NCI-H82 (cell line): ENCODE measurements around the gene CPA4.
A peak's percentile ranks its signal among the peaks of the same experiment; 100 is the strongest.

ENCODE experiments used
- DNase-seq: peaks from one replicate; lab custom pipeline; 2025; lab: John Stamatoyannopoulos, UW

The CPA4 gene

GRCh38 chr7:130365511-130366441 lies 72.8 kb downstream of the CPA4 start:
- peak; percentile 88 for DNase-seq

GRCh38 chr7:130366564-130366963 lies 73.6 kb downstream of the CPA4 start:
- no peak for DNase-seq

DNA sequence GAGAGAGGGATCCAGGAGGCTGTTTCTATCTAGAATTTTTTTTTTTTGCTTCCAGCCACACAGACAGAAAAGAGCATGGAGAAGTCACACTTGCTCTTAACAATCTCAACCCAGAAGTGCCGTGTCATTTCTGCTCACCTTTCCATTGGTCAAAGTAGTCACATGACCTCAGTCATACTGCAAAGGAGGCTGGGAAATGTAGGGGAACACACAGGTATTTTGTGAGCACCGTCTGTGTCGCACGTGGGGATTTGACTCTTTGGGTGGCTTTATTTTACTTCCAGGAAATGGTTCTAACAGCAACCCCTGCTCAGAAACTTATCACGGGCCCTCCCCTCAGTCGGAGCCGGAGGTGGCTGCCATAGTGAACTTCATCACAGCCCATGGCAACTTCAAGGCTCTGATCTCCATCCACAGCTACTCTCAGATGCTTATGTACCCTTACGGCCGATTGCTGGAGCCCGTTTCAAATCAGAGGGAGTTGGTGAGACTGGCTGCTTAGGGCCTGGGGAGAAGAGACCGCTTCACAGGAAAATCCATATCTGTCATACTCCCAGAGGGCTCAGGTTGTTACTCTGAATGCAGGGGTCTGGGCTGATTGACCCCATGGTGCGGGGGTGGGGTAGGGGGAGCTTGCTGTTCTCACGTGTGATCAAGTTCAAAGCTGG lies 74.3 kb downstream of the CPA4 start:
- no peak for DNase-seq

DNA sequence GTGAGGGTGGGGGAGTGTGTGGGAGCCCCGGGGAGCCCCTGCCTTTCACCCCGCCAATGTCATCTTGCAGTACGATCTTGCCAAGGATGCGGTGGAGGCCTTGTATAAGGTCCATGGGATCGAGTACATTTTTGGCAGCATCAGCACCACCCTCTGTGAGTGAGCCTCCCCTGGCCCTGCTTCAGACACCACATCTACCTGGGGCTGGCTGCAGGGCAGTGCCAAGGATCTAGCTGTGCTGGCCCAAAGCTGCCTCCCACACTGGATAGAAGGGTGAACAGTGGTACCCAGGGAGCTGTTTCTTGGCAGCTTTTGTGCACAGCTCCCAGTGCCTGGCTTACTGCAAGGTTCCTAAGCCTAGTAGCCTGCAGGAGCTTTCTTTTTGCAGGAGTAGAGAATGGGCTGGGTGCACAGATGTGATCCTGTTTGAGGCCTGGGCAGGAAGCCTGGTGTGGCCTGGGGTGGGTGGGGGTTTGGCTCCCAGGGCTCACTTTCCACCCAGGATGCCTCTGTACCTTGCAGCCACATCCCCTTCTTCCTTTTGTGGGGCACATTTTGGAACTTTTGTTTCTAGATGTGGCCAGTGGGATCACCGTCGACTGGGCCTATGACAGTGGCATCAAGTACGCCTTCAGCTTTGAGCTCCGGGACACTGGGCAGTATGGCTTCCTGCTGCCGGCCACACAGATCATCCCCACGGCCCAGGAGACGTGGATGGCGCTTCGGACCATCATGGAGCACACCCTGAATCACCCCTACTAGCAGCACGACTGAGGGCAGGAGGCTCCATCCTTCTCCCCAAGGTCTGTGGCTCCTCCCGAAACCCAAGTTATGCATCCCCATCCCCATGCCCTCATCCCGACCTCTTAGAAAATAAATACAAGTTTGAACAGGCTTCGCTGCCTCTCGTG lies 75.1 kb downstream of the CPA4 start:
- no peak for DNase-seq

DNA sequence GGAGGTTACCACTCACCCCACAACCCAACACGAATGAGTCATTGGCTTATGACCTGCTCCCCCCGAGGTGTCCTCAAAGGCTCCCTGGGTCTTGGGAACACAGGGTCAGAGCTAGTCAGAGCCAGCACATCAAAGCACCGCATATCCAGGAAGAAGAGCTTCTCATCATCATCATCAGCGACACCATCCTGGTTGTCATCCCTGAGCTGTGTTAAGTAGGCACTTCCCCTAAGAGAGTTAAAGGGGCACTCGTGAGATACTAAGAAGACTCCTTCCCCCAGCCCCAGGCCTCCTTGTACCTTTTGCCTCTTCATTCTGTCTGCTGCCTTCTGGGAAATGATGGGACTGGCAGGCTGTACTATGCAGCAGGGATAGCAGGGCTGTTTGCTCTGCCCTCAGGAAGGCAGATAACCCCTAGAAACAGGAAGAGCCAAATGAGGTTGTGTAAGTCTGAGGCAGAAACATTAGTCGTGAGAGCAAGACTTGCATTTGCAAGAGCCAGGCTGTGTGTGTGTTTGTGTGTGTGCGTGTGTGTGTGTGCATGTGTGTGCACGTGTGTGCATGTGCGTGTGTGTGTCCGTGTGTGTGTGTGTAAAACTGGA lies 76.2 kb downstream of the CPA4 start:
- no peak for DNase-seq

- peak; percentile 29 for DNase-seq
Observed at GRCh38 chr7:130369831-130370550, 77.0 kb downstream of the CPA4 start.

DNA sequence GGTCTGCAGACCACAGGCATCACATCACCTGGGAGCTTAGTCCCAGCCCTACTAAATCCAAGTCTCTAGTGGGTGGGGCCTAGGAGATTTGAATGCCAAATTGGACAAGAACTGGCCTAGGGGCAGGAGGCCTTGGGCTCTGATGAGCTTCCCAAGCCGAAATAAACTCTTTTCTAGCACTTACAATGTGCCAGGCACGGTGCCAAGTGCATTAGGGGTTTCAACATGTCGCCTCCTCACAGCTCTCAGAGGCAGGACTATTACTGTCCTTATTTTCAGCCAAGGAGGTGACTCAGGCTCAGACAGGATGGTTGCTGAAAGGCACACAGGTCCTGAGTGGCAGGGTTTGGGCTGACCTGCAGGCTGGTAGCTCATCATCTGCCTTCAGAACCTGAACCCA lies 78.1 kb downstream of the CPA4 start:
- peak; percentile 12 for DNase-seq

DNA sequence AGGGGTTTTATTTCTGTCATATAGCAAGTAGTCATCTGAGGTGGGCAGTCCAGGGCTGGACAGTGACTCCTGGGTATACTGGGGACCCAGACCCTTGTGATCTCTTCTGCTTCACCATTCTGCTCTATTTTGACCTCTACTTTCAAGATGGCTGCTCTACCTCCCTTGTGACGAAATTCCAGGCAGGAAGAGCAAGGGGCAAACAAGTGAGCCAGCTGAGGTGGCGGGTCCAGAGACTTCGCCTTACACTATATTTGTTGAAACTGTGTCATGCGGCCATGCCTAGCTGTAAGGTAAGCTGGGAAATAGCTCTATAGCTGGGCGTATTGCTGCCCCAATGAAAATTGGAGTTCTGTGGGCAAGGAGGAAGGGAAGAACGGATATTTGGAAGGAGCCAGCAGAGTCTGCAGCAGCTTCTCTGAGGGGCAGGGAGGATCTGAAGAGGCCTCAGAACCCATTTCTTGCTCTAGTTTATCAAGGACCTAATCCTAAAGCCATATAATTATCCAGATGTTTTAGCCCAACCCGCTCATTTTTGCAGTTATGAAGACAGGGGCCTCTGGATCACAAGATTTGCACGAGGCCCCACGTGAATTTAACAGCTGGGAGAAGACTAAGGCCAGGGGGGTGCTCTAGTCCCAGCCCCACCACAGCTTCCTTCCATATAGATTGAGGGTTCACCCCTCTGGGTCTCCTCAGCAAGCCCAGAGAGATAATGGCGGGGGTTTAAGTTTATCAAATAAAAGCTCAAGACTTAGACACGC lies 79.6 kb downstream of the CPA4 start:
- no peak for DNase-seq
